HG03064 (cell line): ENCODE data around the gene LRRC27.

Source experiments
- ATAC-seq: cut with Tn5 transposase; IDR thresholded peaks from one replicate; pipeline ENCODE4 v1.9.1; 2021; ENCODE audit warnings: low read depth; ENCODE audit not compliant: unreplicated experiment

LRRC27 gene

GRCh38 chr10:132353456-132354355, 21.7 kb downstream of the LRRC27 start:
- ATAC-seq: no peak

DNA sequence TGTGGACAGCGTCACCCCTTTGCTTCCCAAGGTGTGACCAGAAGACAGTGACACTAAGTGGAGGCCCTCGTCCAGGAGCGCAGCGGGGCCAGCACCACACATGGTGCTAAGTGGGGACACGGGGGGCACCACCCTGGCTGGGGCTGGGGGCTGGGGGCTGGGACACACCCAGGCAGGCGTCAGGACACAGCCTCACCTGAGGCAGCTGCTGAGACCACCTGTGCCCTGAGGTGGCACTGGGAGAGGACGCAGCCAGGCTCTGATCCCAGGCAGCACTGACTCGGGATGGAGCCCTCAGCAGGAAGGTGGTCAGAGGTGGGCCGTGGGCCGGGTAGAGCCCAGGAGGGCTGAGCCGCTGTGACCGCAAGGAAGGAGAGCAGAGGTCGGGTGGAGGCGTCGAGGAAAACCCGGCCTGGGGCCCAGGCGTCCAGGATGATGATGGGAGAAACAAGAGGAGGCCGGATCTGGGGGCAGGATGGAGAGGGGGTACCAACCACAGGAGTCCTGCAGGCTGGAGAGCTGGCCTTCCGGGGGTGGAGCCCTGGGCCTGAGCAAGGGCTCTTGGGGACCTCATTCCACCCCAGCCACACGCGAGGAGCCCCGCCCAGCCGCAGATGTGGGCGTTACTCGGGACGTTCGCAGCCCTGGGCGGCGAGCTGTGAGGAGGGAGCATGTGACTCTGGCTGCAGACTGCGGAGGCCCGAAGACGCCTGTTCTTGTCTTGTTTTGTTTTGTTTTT, 22.5 kb downstream of the LRRC27 start:
- ATAC-seq: no peak

DNA sequence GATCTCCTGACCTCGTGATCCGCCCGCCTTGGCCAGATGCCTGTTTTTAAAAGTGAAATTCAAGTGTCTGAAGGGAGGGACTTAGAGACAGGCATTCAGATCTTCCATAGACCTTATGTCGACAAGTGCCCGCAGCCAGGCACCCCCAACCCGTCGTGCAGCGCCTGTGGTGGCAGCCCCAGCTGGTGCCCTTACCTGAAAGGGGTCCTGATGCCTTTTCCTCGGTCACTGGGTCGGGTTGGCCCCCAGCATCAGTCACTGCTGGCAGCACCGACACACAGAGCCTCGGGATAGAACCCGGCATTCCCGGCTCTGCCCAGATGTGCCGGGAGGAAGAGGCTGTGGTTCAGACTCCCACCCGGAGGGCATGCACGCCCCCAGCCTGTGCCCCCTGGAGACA, 23.3 kb downstream of the LRRC27 start:
- ATAC-seq: no peak

DNA sequence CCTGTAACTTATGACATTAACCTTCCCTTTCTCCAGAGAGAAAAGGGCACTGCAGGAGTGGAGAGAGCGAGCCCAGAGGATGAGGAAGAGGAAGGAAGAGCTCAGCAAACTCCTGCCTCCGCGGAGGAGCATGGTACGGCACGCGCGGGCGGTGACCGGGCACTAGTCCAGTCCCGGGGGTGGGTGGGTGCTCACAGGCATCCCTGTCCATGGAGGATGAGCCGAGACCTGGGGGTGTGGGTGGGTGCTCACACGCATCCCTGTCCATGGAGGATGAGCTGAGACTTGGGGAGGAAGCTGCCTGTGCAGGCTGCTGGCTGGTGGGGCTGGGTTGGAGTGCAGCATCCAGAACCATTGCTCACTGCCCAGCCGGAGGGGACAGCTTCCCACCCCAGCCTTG, 23.8 kb downstream of the LRRC27 start:
- no peak for ATAC-seq

DNA sequence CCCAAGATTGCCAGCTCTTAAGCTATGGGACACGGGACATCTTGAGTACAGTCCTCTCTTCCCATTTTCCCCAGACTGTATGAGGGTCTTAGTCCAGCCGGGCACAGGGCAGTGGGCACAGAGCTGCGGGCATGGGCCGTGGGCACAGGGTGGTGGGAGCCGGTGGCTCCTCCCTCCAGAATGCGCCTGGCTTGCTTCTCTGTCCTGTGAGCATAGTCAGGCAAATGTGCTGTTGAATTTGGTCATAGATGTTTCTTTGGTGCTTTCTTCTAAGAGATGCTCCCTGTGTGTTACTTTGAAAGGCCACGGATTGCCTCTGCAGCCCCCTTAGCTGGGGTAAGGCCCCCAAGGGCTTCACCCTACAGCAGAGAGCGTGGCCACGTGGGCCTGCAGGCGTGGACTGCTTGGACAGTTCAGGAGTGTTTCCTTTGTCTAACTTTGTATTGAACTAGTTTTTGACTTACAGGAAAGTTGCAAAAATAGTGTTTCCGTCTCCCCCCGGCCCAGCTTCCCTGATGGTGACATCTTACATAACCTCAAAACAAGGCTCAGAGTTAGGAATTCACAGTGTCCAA, 24.7 kb downstream of the LRRC27 start:
- no peak for ATAC-seq

DNA sequence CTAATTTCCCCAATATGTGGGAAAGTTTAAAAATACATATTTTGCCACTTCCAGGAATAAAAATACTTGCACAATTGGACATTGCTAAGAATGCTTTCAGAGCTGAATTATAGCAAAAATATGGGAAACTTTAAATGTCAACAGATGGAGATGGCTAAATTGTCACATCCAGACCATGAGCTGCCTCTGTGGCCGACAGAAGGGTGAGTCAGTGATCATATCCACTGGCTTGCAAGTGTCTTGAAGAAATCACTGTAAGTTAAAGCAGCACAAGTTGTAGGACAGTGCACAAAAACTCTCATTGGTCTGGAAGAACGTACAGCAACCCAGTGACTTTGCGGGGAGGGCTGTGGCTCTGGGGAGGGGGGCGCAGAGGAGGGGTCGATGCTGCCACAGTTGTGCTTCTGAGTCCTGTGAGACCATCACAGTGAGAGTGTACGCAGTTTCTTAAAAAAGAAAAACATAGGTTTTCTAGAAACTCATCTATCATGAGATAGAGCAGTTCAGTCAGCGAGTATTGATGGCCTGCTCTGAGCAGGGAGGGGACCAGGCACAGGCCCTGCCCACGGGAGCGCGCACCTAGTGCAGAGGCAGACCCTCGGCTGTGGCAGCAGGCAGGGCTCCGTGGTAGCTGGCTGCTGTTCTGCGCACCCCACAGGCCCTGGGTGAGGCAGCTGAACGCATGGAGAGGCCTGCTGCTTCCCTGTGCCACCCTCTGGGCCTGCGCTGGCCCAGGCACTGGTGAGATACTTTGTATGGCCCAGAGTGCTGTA, 25.5 kb downstream of the LRRC27 start:
- no peak for ATAC-seq

- no peak for ATAC-seq
These were observed 27.5 kb downstream of the LRRC27 start for GRCh38 chr10:132359305-132360040.

DNA sequence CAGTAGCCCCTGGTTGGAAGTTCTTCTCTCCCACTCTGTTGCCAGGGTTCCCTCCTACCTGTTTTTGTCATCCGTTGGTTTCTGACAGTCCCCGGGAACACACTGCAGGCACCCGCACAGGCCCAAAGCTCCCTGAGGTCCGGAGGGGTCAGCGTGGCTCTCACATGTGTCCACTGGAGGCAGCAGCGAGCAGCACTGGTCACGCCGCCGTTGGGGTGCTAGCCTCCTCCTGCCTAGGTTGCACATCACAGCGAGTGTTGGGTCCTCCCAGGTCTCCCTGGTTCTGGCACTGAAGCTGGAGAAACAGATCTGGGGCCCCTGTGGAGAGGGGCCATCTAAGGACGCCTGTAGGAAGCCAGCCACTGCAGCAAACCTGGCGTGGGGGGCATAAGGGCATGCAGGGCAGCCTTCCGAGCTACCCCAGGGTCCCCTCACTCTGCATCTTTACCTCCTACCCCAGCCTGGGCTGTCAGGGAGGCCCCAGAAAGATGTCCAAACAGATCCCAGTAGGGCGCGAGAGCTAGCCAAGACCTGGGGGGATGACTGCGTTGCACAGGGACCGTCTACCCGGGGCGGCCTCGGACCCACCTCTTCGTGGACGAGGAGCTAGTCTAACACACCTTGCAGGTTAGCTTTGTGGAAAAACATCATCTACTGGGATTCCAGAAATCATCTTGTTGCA, 28.9 kb downstream of the LRRC27 start:
- no peak for ATAC-seq

GRCh38 chr10:132361581-132362101, 29.6 kb downstream of the LRRC27 start:
- ATAC-seq: no peak

DNA sequence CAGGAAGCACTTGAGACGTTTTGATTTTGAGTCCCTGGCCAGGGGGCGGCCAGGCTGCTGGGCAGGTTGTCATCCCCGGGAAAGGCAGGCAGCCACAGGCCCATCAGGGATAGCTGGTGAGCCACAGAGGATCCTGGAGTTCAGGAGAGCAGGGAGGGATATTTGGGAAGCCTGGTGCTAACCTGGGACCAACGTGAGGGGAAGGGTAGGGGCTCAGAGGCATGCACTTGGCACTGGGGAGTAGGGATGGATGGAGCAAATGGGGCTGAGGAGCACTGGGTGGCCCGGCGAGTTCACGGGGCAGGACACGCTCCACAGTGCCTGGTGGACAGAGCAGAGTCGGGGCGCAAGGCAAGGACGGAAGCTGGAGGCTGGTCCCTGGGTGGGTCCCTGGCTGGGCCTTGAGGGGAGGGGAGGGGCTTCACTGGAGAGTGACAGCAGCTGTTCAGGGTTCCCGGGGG, 30.2 kb downstream of the LRRC27 start:
- ATAC-seq: no peak

GRCh38 chr10:132363376-132363775, 31.4 kb downstream of the LRRC27 start:
- ATAC-seq: no peak

- no peak for ATAC-seq
These were observed 32.1 kb downstream of the LRRC27 start for GRCh38 chr10:132363921-132364593.

- ATAC-seq: no peak
These were observed 32.6 kb downstream of the LRRC27 start for GRCh38 chr10:132364594-132364970.

- no peak for ATAC-seq
These were observed 33.1 kb downstream of the LRRC27 start for GRCh38 chr10:132365102-132365501.

DNA sequence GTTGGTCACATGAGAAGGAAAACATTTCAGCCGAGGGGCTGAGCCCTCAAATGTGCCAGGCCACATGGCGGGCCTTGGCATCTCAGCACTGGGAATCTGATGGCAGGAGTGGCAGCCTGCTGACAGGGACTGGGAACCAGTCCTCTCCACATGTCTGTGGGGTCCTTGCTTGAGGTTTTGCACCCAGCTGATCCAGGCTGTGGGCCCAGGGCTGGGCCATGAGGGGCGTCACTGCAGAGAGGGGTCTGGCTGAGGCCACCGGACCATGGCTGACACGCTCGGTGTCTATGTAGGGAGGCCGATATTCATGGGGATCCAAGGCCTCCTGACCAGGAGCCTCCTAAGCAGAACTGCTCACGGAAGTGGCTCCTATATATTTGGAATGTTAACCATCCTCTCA, 34.0 kb downstream of the LRRC27 start:
- ATAC-seq: no peak

DNA sequence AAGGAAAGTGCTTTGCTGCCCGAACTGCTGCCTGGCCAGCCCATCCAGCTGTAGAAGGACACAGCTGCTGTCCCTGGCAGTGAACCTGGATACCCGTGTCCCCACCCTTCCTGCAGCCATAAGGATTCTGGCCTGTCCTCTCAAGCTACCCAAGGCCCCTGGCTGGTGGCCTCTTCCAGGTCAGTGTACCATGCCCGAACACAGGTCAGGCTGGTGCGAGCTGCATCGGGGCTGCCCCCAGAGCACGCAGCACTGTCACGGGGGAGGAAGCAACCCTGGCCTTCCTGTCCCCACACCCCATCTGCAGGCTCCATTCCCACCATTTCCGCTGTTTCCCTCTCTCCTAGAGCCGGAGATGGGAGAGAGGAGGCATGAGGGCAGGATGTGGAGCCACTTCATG, 34.5 kb downstream of the LRRC27 start:
- no peak for ATAC-seq

- ATAC-seq: no peak
These were observed 36.4 kb downstream of the LRRC27 start for GRCh38 chr10:132368391-132368790.

DNA sequence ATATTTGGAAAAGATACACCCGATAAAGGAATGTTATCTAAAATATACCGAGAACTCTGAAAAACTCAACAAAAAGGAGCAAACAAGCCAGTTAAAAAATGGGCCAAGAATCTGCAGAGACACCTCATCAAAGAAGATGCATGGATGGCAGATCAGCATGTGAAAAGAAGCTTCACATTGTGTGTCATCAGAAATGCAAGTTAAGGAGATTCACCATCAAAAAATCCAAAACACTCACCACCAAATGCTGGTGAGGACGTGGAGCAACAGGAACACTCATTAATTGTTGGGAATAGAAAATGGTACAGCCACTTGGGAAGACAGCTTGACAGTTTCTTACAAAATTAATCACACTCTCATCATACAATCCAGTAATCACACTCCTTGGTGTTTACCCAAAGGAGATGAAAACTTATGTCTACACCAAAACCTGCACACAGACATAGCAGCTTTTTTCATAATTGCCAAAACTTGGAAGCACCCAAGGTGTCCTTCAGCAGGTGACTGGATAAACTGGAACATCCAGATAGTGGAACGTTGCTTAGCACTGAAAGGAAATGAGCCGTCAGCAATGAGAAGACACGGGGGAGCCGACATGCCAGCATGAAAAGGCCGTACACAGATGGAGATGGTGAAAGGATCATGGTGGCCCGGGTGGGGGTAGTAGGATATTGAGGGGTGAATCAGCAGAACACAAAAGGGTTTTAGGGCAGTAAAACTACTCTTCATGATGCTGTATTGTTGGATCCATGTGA, 37.1 kb downstream of the LRRC27 start:
- ATAC-seq: no peak
